Activated naive CD4-positive, alpha-beta T cell treated with anti-CD3 and anti-CD28 coated beads, Interleukin-2, amount 10 ng/mL, durations not matched to agents 7 days and 5 days (primary cell): ENCODE results near the gene PPHLN1.

Source experiments
- CTCF ChIA-PET: fragments of 350-600 bp; sonication (Branson Sonifier 250); formaldehyde crosslinking; loops from one replicate; lab custom pipeline; 2021; ENCODE audit warnings: antibody characterized with exemption; lab: Charles Lee
- DNase-seq: peaks from one replicate; pipeline ENCODE4 v3.0.0-alpha.2; 2020
- H3K27ac Mint-ChIP-seq: one replicate; pipeline ENCODE4 v1.8.0; 2021; ENCODE audit warnings: mild to moderate bottlenecking, moderate library complexity, mixed read lengths
- H3K27me3 Mint-ChIP-seq: one replicate; pipeline ENCODE4 v1.8.0; 2021; ENCODE audit warnings: mild to moderate bottlenecking, mixed read lengths
- H3K36me3 Mint-ChIP-seq: one replicate; pipeline ENCODE4 v1.8.0; 2021; ENCODE audit warnings: mixed read lengths
- H3K4me1 Mint-ChIP-seq: one replicate; pipeline ENCODE4 v1.8.0; 2021; ENCODE audit warnings: mixed read lengths
- H3K4me3 Mint-ChIP-seq: one replicate; pipeline ENCODE4 v1.8.0; 2021; ENCODE audit warnings: mild to moderate bottlenecking, moderate library complexity, mixed read lengths
- H3K9me3 Mint-ChIP-seq: one replicate; pipeline ENCODE4 v1.8.0; 2021; ENCODE audit warnings: mixed read lengths

The PPHLN1 gene

DNA sequence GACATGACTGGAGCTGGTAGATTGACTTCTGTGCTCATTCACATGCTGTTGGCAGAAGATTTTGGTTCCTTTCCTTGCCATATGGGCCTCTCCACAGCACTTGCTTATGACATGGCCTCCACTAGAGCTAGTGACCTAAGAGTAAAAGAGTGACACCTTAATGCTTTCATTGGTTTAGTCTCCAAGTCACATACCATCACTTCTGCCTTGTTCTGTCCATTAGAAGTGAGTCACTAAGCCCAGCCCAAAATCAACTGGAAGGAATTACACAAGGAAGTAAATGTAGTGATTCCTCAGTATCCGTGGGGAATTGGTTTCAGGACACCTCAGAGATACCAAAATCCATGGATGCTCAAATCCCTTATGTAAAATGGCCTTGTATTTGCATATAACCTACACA is 81.3 kb downstream of the PPHLN1 start:
- H3K36me3 Mint-ChIP-seq: peaks cover 24% of the 10 kb centered on the region
- H3K27ac Mint-ChIP-seq: no peak overlapping the region
- H3K27me3 Mint-ChIP-seq: no peaks in the 10 kb centered on the region
- DNase-seq: no peak
- CTCF ChIA-PET: no interaction called here
- H3K4me3 Mint-ChIP-seq: no peak overlapping the region
- H3K9me3 Mint-ChIP-seq: no peaks in the 10 kb centered on the region
- no peaks in the 10 kb centered on the region for H3K4me1 Mint-ChIP-seq

DNA sequence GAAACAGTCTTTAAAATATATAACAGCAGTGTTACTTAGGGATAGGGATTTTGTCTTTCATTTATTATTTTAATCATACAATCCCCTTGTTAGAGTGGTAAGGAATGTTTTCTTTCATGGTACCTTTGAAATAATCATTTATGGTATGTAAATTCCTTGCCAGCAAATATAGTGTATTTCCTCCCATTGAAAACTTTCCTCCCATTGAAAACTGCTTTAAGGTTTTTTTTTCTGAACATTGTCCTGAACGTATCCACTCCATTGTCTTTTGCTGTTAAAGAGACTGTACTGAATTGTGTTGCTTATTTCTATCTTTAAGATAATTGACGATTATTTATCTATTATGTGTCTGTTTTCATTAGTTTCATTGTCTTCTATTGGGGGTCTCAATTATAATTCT is 83.5 kb downstream of the PPHLN1 start:
- H3K4me1 Mint-ChIP-seq: no peaks in the 10 kb centered on the region
- no peak for DNase-seq
- CTCF ChIA-PET: no interaction called here
- H3K4me3 Mint-ChIP-seq: no peak overlapping the region
- H3K27ac Mint-ChIP-seq: no peak overlapping the region
- H3K9me3 Mint-ChIP-seq: no peaks in the 10 kb centered on the region
- no peaks in the 10 kb centered on the region for H3K27me3 Mint-ChIP-seq
- H3K36me3 Mint-ChIP-seq: peaks cover 21% of the 10 kb centered on the region

DNA sequence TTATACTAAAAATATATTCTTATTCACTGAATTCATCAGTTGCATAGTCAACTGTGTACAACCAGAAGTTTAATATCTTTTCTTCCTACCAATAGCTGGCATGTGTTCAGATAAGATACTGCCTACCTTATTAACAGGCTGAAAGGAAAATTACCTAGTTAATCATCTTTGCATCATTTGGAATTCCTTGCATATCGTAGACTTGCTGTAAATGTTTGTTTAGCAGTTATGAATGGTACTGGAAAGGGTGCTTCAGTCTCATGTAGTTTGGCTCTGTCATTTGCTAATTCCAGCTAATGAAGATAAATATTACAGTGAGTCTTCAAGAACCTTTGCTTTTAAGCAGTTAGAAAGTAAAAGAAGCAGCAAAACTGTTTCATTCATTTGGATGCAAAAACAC is 84.4 kb downstream of the PPHLN1 start:
- no peaks in the 10 kb centered on the region for H3K9me3 Mint-ChIP-seq
- H3K4me3 Mint-ChIP-seq: no peak overlapping the region
- no peaks in the 10 kb centered on the region for H3K4me1 Mint-ChIP-seq
- no peak for DNase-seq
- CTCF ChIA-PET: no interaction called here
- H3K27ac Mint-ChIP-seq: no peak overlapping the region
- no peaks in the 10 kb centered on the region for H3K27me3 Mint-ChIP-seq
- H3K36me3 Mint-ChIP-seq: peaks cover 18% of the 10 kb centered on the region

GRCh38 chr12:42420395-42420794 is 94.4 kb downstream of the PPHLN1 start:
- H3K9me3 Mint-ChIP-seq: no peaks in the 10 kb centered on the region
- H3K4me1 Mint-ChIP-seq: peaks cover 13% of the 10 kb centered on the region
- H3K27me3 Mint-ChIP-seq: no peaks in the 10 kb centered on the region
- peaks cover 12% of the 10 kb centered on the region for H3K36me3 Mint-ChIP-seq
- CTCF ChIA-PET: no interaction called here
- H3K4me3 Mint-ChIP-seq: no peak overlapping the region
- no peak overlapping the region for H3K27ac Mint-ChIP-seq
- no peak for DNase-seq

GRCh38 chr12:42421844-42422779 is 96.1 kb downstream of the PPHLN1 start:
- Mint-ChIP-seq H3K27ac (no peak overlapping the region), H3K27me3 (no peaks in the 10 kb centered on the region), H3K4me3 (no peak overlapping the region), H3K4me1 (peaks cover 14% of the 10 kb centered on the region), H3K36me3 (peaks cover 9% of the 10 kb centered on the region), H3K9me3 (no peaks in the 10 kb centered on the region)
- CTCF ChIA-PET: no interaction called here
- DNase-seq: no peak

DNA sequence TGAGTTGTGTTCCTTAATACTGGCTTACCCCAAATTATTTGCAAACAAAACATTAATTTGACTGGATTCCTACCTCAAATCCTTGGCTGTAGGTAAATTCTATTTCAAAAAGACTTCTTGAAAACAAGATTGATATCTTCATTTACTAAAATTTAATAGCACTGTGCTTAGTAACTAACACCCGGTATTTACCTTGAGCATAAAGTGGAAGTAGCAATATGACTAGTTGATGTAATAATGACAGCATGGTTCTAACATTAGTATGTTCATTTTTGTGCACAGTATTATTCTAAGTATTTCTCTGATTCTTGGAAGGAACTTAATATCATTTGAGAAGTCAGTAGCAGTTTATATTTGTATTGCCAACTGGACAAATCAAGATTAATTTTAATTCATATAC is 96.8 kb downstream of the PPHLN1 start:
- DNase-seq: no peak
- Mint-ChIP-seq H3K27ac (no peak overlapping the region), H3K4me1 (peaks cover 14% of the 10 kb centered on the region), H3K36me3 (peaks cover 15% of the 10 kb centered on the region), H3K4me3 (no peak overlapping the region), H3K9me3 (no peaks in the 10 kb centered on the region), H3K27me3 (no peaks in the 10 kb centered on the region)
- CTCF ChIA-PET: no interaction called here

DNA sequence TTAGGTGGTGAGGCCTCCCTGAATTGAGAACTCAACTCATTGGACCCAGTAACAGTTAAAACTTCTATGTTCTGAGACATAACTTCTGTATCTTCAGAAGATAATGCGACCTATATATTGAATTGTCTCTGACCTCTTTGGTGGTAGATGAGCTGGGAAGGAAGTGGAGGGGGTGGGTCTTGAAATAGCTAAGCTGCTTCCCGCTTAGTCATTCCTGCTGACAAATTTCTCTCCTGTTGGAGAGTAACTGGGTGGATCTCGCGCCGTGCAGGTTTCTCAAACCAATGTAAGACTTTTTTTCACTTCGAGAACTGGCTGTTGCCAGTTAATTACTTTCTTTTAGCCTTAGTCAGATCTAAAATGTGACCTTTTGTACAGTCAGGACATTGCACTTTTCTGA is 100.8 kb downstream of the PPHLN1 start:
- peaks cover 2% of the 10 kb centered on the region for H3K4me1 Mint-ChIP-seq
- H3K27ac Mint-ChIP-seq: no peak overlapping the region
- H3K4me3 Mint-ChIP-seq: no peak overlapping the region
- H3K36me3 Mint-ChIP-seq: peaks cover 26% of the 10 kb centered on the region
- CTCF ChIA-PET: no interaction called here
- no peak for DNase-seq
- H3K27me3 Mint-ChIP-seq: no peaks in the 10 kb centered on the region
- H3K9me3 Mint-ChIP-seq: no peaks in the 10 kb centered on the region

DNA sequence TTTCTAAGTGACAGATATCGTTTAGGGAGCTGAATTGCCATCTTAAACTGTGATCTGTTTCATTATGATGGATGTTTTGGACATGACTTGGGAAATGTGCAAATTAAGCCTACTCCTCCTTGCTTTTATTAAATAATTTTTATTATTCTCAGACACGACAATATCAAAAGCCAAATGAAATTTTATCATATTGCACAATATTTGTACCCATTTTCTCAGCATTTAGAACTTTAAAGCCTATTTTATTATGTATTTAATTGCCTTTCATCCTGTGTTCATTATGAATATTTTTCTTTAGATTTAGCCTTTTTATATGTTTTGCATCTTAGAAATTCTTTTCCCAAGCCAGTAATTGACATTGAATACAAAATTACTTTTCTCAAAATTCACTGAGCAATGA is 102.9 kb downstream of the PPHLN1 start:
- CTCF ChIA-PET: no interaction called here
- H3K36me3 Mint-ChIP-seq: peaks cover 39% of the 10 kb centered on the region
- H3K4me3 Mint-ChIP-seq: no peak overlapping the region
- no peaks in the 10 kb centered on the region for H3K9me3 Mint-ChIP-seq
- no peaks in the 10 kb centered on the region for H3K27me3 Mint-ChIP-seq
- H3K27ac Mint-ChIP-seq: no peak overlapping the region
- no peak for DNase-seq
- H3K4me1 Mint-ChIP-seq: peaks cover 2% of the 10 kb centered on the region

GRCh38 chr12:42432517-42433140 is 106.7 kb downstream of the PPHLN1 start:
- CTCF ChIA-PET: no interaction called here
- H3K36me3 Mint-ChIP-seq: peaks cover 32% of the 10 kb centered on the region

DNA sequence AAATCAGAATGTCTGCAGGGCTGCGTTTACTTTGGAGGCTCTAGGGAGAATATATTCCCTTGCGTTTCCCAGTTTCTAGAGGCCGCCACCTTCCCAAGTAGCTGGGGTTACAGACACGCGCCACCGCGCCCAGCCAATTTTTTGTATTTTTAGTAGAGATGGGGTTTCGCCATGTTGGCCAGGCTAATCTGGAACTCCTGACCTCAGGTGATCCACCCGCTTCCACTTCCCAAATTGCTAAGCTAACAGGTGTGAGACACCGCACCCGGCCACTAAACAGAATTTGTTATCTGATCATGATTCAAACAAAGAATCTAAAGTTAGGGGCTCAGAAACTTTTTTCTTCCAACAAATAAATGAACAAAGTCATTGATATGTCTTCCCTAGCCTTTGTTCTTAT is 114.6 kb downstream of the PPHLN1 start:
- Mint-ChIP-seq H3K4me1 (no peaks in the 10 kb centered on the region), H3K4me3 (no peak overlapping the region), H3K27ac (no peak overlapping the region), H3K27me3 (no peaks in the 10 kb centered on the region), H3K9me3 (no peaks in the 10 kb centered on the region), H3K36me3 (peaks cover 50% of the 10 kb centered on the region)
- CTCF ChIA-PET: no interaction called here
- DNase-seq: no peak

More at GRCh38 chr12:42432517-42433140, 106.7 kb downstream of the PPHLN1 start:
- Mint-ChIP-seq H3K27me3 (no peaks in the 10 kb centered on the region), H3K4me1 (no peaks in the 10 kb centered on the region), H3K9me3 (no peaks in the 10 kb centered on the region), H3K4me3 (no peak overlapping the region), H3K27ac (no peak overlapping the region)
- DNase-seq: no peak

DNA sequence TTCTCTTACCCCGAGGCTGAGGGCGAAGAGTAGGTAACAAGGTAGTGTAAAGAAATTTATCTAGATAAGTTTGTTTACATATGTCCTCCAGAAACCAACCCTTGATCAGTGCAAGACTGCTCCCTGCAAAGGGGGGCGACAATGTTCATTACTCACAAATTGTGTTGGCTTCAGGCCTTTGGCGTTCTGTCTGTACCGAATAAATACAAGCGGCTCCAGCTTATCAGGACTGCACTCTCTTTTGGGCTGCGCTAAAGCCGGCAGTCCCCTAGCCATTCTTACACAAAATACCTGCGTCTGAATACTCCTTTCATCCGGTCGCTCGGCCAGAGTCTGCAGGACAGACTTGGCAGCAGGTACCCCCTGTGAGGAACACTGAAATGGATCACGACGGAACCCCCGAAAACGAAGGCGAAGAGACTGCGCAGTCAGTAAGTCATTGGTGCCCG is 116.4 kb downstream of the PPHLN1 start:
- H3K9me3 Mint-ChIP-seq: no peaks in the 10 kb centered on the region
- H3K36me3 Mint-ChIP-seq: peaks cover 52% of the 10 kb centered on the region
- CTCF ChIA-PET: no interaction called here
- H3K27ac Mint-ChIP-seq: no peak overlapping the region
- H3K4me3 Mint-ChIP-seq: no peak overlapping the region
- H3K27me3 Mint-ChIP-seq: no peaks in the 10 kb centered on the region
- no peaks in the 10 kb centered on the region for H3K4me1 Mint-ChIP-seq
- no peak for DNase-seq

GRCh38 chr12:42442888-42443287 is 116.9 kb downstream of the PPHLN1 start:
- H3K27ac Mint-ChIP-seq: no peak overlapping the region

DNA sequence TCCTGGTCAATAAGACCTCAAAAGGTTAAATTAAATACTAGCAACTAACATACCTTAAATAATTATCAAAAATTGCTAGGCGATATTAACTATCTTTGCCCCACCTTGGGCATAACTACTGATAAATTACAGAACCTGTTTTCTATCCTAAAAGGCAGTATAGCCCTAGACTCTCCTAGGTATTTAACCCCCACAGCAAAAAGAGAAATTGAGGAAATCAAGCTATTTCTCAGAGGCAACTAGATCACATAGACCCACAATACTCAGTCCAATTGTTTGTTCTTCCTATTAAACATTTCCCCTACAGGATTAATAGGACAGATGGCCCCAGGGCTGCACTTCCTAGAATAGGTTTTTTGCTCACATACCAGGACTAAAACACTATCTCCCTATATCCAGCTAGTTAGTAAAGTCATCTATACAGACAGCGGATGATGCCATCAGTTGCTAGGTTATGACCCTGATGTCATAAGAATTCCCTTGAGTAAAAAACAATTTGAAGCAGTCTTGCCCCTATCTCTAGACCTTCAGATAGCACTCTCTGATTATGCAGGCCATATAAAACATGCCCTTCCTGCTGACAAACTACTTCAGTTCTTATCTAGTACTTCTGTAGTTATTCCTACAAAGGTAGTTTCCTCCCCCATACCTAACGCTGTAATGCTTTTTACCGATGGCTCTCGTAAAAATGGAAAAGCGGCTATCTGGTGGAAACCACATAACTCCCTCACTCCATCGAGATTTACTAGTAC is 118.4 kb downstream of the PPHLN1 start:
- Mint-ChIP-seq H3K9me3 (no peaks in the 10 kb centered on the region), H3K4me1 (no peaks in the 10 kb centered on the region), H3K36me3 (peaks cover 52% of the 10 kb centered on the region), H3K27ac (no peak overlapping the region), H3K4me3 (no peak overlapping the region), H3K27me3 (no peaks in the 10 kb centered on the region)
- CTCF ChIA-PET: no interaction called here
- no peak for DNase-seq

More at GRCh38 chr12:42442888-42443287, 116.9 kb downstream of the PPHLN1 start:
- H3K9me3 Mint-ChIP-seq: no peaks in the 10 kb centered on the region
- no peak overlapping the region for H3K4me3 Mint-ChIP-seq
- no peak for DNase-seq
- peaks cover 53% of the 10 kb centered on the region for H3K36me3 Mint-ChIP-seq
- no peaks in the 10 kb centered on the region for H3K4me1 Mint-ChIP-seq
- CTCF ChIA-PET: no interaction called here
- no peaks in the 10 kb centered on the region for H3K27me3 Mint-ChIP-seq

- CTCF ChIA-PET: no interaction called here
- Mint-ChIP-seq H3K27ac (no peak overlapping the region), H3K9me3 (no peaks in the 10 kb centered on the region), H3K36me3 (peaks cover 51% of the 10 kb centered on the region), H3K27me3 (no peaks in the 10 kb centered on the region), H3K4me1 (no peaks in the 10 kb centered on the region), H3K4me3 (no peak overlapping the region)
- DNase-seq: no peak
Measured at GRCh38 chr12:42445891-42446290, 119.9 kb downstream of the PPHLN1 start.
